ENCODE results near the gene UBE2D1. TPM values are rescaled to one million over a fixed set of nuclear protein-coding genes. Genes with fewer than 3 reads are reported as not detected.

The UBE2D1 gene
- total RNA-seq, 3 donors from 2014 or later, result 10.4 to 22.4 (median 16.1) TPM

DNA sequence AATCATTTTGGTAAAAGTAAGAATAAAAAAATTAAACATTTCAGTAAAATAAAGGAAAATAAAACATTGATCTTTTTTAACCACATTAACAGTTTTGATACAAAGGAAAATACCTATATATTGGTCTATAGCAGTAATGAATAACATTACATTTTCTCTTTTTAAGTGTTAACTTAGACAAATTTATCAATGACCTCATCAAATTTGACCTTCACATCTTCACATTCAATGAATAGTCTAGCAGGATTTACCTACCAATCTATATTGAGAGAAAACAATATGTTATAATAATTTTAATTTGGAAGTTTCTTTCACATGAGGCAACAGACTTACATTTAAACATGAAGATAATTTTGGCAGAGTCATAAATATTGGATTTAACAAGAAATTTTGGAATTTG, 17.9 kb upstream of the UBE2D1 start:
- no peak for DNase-seq (ENCODE audit: low spot score in 2 of 2)
- Histone ChIP-seq H3K27me3 (no peaks in the 10 kb centered on the region), H3K4me1 (no peaks in the 10 kb centered on the region), H3K9me3 (no peaks in the 10 kb centered on the region), H3K27ac (no peak overlapping the region), H3K36me3 (no peaks in the 10 kb centered on the region), H3K4me3 (no peak overlapping the region)
- intact Hi-C loops (cut with DNase I; ENCODE audit: low total_unique reads), result no loop called here
- TF ChIP-seq POLR2AphosphoS5 (IDR thresholded peaks at IDR 0.05), result no peak
- TF ChIP-seq CTCF (IDR thresholded peaks at IDR 0.05), result no peak
- TF ChIP-seq POLR2A (IDR thresholded peaks at IDR 0.05), result no peak

DNA sequence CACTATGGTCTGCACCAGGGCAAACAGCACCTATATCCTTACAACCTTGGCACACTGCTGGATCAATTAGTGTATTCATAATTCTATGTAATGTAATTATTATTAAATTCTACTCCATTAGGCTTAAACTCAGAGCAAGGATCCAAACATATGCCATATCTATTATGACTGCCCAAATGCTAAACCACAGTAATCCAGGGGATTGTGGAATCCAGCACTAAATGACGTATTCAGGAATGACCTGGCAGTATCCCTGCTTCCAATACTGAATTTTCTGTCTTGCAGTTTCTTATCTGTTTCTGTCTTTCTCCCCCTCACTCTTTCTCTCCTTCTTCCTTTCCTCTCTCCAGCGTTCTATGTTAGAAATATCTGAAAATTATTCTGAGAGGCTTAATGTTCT, 16.5 kb upstream of the UBE2D1 start:
- intact Hi-C loops (cut with DNase I; ENCODE audit: low total_unique reads), result no loop called here
- no peaks in the 10 kb centered on the region for H3K9me3 ChIP-seq
- H3K27me3 ChIP-seq, result no peaks in the 10 kb centered on the region
- DNase-seq (ENCODE audit: low spot score in 2 of 2), result no peak
- H3K4me3 ChIP-seq, result no peak overlapping the region
- TF ChIP-seq POLR2A (IDR thresholded peaks at IDR 0.05) (no peak), CTCF (IDR thresholded peaks at IDR 0.05) (no peak), POLR2AphosphoS5 (IDR thresholded peaks at IDR 0.05) (no peak)
- H3K36me3 ChIP-seq, result no peaks in the 10 kb centered on the region
- H3K4me1 ChIP-seq, result no peaks in the 10 kb centered on the region
- H3K27ac ChIP-seq, result no peak overlapping the region

GRCh38 chr10:58319599-58319998, 15.2 kb upstream of the UBE2D1 start:
- intact Hi-C loops (cut with DNase I; ENCODE audit: low total_unique reads), result no loop called here
- TF ChIP-seq CTCF (IDR thresholded peaks at IDR 0.05) (no peak), POLR2AphosphoS5 (IDR thresholded peaks at IDR 0.05) (no peak), POLR2A (IDR thresholded peaks at IDR 0.05) (no peak)

DNA sequence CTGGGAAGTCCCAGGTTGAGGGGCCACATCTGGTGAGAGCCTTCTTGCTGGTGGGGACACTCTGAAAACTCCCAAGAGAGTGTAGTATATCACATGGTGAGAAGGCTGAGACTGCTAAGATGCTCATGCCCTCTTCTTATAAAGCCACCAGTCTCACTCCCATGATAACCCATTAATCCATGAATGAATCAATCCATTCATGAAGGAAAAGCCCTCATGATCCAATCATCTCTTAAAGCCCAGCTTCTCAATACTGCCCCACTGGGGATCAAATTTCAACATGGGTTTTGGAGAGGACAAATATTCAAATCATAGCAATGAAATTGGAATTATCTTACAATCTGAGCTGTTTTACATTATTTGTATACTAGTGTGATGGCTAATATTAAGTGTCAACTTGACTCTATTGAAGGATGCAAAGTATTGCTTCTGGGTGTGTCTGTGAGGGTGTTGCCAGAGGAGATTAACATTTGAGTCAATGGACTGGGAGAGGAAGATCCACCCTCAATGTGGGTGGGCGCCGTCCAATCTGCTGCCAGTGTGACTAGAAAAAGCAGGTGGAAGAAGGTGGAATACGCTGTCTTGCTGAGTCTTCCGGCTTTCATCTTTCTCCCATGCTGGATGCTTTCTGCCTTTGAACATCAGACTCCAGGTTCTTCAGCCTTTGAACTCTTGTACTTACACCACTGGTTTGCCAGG, 14.3 kb upstream of the UBE2D1 start:
- Histone ChIP-seq H3K27me3 (no peaks in the 10 kb centered on the region), H3K4me3 (no peak overlapping the region), H3K4me1 (no peaks in the 10 kb centered on the region), H3K36me3 (no peaks in the 10 kb centered on the region), H3K27ac (no peak overlapping the region), H3K9me3 (no peaks in the 10 kb centered on the region)
- TF ChIP-seq POLR2A (IDR thresholded peaks at IDR 0.05) (no peak), CTCF (IDR thresholded peaks at IDR 0.05) (no peak), POLR2AphosphoS5 (IDR thresholded peaks at IDR 0.05) (no peak)
- intact Hi-C loops (cut with DNase I; ENCODE audit: low total_unique reads), result no loop called here
- DNase-seq (ENCODE audit: low spot score in 2 of 2), result no peak

More at GRCh38 chr10:58319599-58319998, 15.2 kb upstream of the UBE2D1 start:
- no peak overlapping the region for H3K27ac ChIP-seq
- DNase-seq (ENCODE audit: low spot score in 2 of 2), result no peak
- no peaks in the 10 kb centered on the region for H3K9me3 ChIP-seq
- no peaks in the 10 kb centered on the region for H3K27me3 ChIP-seq
- H3K4me3 ChIP-seq, result no peak overlapping the region
- no peaks in the 10 kb centered on the region for H3K36me3 ChIP-seq
- H3K4me1 ChIP-seq, result no peaks in the 10 kb centered on the region

GRCh38 chr10:58322072-58322834, 12.6 kb upstream of the UBE2D1 start:
- TF ChIP-seq POLR2AphosphoS5 (IDR thresholded peaks at IDR 0.05) (no peak), POLR2A (IDR thresholded peaks at IDR 0.05) (no peak), CTCF (IDR thresholded peaks at IDR 0.05) (no peak)
- DNase-seq (ENCODE audit: low spot score in 2 of 2), result no peak
- H3K4me3 ChIP-seq, result no peak overlapping the region
- no peaks in the 10 kb centered on the region for H3K4me1 ChIP-seq
- intact Hi-C loops (cut with DNase I; ENCODE audit: low total_unique reads), result no loop called here
- H3K36me3 ChIP-seq, result no peaks in the 10 kb centered on the region
- no peak overlapping the region for H3K27ac ChIP-seq
- no peaks in the 10 kb centered on the region for H3K27me3 ChIP-seq
- H3K9me3 ChIP-seq, result no peaks in the 10 kb centered on the region

Data from breast epithelium (tissue), 4 donors.